ENCODE results near the gene PRR5L.

DNA sequence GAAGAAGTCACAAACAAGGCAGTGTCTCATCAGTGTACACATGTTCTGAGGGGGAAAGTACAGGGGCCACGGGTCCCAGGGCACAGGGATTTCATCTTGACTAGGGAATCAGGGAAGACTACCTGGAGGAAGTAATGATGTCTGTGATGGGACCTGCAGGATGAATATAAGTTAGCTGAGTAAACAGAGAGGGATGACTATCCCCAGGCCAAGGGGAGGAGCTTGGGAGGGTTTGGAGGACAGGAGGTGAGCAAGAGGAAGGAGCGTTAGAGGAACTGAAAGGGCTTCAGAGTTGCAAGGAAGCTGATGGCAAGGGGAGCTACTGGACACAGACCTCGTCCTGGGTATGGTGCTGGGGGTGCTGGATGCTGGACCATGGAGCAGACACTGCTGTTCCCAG, 157.6 kb downstream of the PRR5L start:
- TF ChIP-seq, protein P1, sequence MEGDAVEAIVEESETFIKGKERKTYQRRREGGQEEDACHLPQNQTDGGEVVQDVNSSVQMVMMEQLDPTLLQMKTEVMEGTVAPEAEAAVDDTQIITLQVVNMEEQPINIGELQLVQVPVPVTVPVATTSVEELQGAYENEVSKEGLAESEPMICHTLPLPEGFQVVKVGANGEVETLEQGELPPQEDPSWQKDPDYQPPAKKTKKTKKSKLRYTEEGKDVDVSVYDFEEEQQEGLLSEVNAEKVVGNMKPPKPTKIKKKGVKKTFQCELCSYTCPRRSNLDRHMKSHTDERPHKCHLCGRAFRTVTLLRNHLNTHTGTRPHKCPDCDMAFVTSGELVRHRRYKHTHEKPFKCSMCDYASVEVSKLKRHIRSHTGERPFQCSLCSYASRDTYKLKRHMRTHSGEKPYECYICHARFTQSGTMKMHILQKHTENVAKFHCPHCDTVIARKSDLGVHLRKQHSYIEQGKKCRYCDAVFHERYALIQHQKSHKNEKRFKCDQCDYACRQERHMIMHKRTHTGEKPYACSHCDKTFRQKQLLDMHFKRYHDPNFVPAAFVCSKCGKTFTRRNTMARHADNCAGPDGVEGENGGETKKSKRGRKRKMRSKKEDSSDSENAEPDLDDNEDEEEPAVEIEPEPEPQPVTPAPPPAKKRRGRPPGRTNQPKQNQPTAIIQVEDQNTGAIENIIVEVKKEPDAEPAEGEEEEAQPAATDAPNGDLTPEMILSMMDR (IDR thresholded peaks at IDR 0.05): no peak
- TF ChIP-seq POLR2A (IDR thresholded peaks at IDR 0.05): no peak

All from thyroid gland (tissue), 4 donors.